Measurements from ENCODE around the gene SPOCK3. TPM values are rescaled to one million over a fixed set of nuclear protein-coding genes. Genes with fewer than 3 reads are reported as not detected.

Gene SPOCK3
- total and polyA plus RNA-seq, 2 of the 13 experiments (the other 11 are each of a cell fraction or from before 2014, with no cell fraction given), result not detected

DNA sequence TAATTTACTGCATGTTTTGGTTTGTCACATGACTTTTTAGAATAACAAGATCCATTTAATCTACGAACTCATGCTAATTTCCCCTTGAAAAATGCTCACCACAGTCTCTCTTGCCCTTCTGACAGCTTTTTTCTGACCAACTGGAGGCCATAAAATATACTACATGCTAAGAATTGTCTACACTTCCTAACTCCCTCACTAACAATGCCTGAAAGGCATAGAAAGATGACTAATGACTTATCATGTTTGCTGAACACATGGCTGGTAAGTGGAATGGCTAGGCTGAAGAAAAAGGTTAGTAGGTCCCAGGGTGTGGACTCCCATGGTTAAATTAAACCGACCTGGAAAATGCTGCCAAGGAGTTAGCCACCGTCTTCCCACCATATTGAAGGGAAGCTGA, 309.9 kb downstream of the SPOCK3 start:
- Histone ChIP-seq H3K79me2 (ENCODE audit: insufficient read depth, low read length) (no peaks in the 10 kb centered on the region), H3K9ac (ENCODE audit: insufficient read depth, low read depth, low read length) (no peak overlapping the region), H3K4me1 (ENCODE audit: insufficient read depth, low read length) (no peaks in the 10 kb centered on the region), H4K20me1 (ENCODE audit: insufficient read depth, low read length) (no peaks in the 10 kb centered on the region), H3K4me2 (ENCODE audit: low read depth, low read length) (no peak overlapping the region), H2AFZ (ENCODE audit: low read length) (no peak overlapping the region), H3K9me3 (ENCODE audit: low read length) (no peaks in the 10 kb centered on the region), H3K27ac (ENCODE audit: extremely low read length, insufficient read depth, low read length) (no peak overlapping the region), H3K4me3 (replicated peaks in 1 of 3; ENCODE audit: insufficient read depth in 1 of 3, low read depth in 2 of 3, low read length in 3 of 3) (no peak overlapping the region), H3K36me3 (replicated peaks in 1 of 2; ENCODE audit: control insufficient read depth in 1 of 2, insufficient read depth in 2 of 2, low read length in 2 of 2) (no peaks in the 10 kb centered on the region), H3K27me3 (ENCODE audit: control insufficient read depth in 1 of 2, insufficient read depth in 2 of 2, low read length in 2 of 2) (no peaks in the 10 kb centered on the region)
- BruUV-seq (replicated peaks), result no TSS peak
- no peak for ATAC-seq
- TF ChIP-seq ZNF768 (CRISPR knock-in tag; IDR thresholded peaks at IDR 0.05), result no peak
- no peak for TF ChIP-seq ZNF501 (CRISPR knock-in tag; IDR thresholded peaks at IDR 0.05)
- no peak for TF ChIP-seq NFYC (CRISPR knock-in tag; IDR thresholded peaks at IDR 0.05)
- no peak for TF ChIP-seq RXRB (CRISPR knock-in tag; IDR thresholded peaks at IDR 0.05; ENCODE audit: borderline replicate concordance)
- no peak for TF ChIP-seq NFKB2 (CRISPR knock-in tag; IDR thresholded peaks at IDR 0.05; ENCODE audit: borderline replicate concordance)
- no peak for TF ChIP-seq NFE2L1 (CRISPR knock-in tag; IDR thresholded peaks at IDR 0.05; ENCODE audit: borderline replicate concordance)
- no peak for TF ChIP-seq SMAD9 (CRISPR knock-in tag; IDR thresholded peaks at IDR 0.05)
- no peak for TF ChIP-seq IRX3 (CRISPR knock-in tag; IDR thresholded peaks at IDR 0.05; ENCODE audit: borderline replicate concordance, low read depth)
- TF ChIP-seq SP1 (IDR thresholded peaks at IDR 0.05), result no peak
- no peak for TF ChIP-seq SP1 (CRISPR knock-in tag; IDR thresholded peaks at IDR 0.05)
- TF ChIP-seq, protein P1, sequence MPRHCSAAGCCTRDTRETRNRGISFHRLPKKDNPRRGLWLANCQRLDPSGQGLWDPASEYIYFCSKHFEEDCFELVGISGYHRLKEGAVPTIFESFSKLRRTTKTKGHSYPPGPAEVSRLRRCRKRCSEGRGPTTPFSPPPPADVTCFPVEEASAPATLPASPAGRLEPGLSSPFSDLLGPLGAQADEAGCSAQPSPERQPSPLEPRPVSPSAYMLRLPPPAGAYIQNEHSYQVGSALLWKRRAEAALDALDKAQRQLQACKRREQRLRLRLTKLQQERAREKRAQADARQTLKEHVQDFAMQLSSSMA (CRISPR knock-in tag; IDR thresholded peaks at IDR 0.05), result no peak
- no peak for FAIRE-seq
- WGBS (ENCODE audit: low lambda C conversion rate), result 3% methylated on average over 3 of the region's 3 CpGs
- POLR2A ChIA-PET, result no interaction called here
- intact Hi-C loops (cut with micrococcal nuclease; ENCODE audit: unreplicated experiment), result no loop called here
- in situ Hi-C loops (cut with HindIII; ENCODE audit: extremely low pct_ligation_motif_present, low pct_unique_long_range_greater_than_20kb), result no loop called here
- no peak for DNase-seq (ENCODE audit: low spot score)
- CTCF ChIA-PET (ENCODE audit: low intra/inter-chr PET ratio, low total read pairs), result no interaction called here
